GM12878 (cell line): Measurements from ENCODE around the gene NCKAP5. TPM values are rescaled to one million over a fixed set of nuclear protein-coding genes. Genes with fewer than 3 reads are reported as not detected.

Source experiments
- ATAC-seq: fragments of 200-7000 bp; cut with Tn5 transposase; 3 replicates; pipeline ENCODE4 v1.9.1; 2020; ENCODE audit warnings: mild to moderate bottlenecking, moderate library complexity
- BruUV-seq: library from RNA; stranded (reverse); fragments of 400-500 nt; replicated peaks from 2 replicates; lab custom pipeline; 2021; lab: Mats Ljungman, UMichigan
- CTCF ChIA-PET: fragments of 300-600 bp; sonication (Branson Sonifier 250); formaldehyde crosslinking; extraction: SDS; loops from one replicate; lab custom pipeline; 2021; ENCODE audit warnings: inconsistent platforms; lab: Yijun Ruan, JAX
- POLR2A ChIA-PET: fragments of 350-600 bp; formaldehyde crosslinking; extraction: SDS; loops from one replicate; lab custom pipeline; 2021; ENCODE audit warnings: inconsistent platforms; lab: Charles Lee
- RAD21 ChIA-PET: fragments of 300-600 bp; sonication (Branson Sonifier 250); formaldehyde crosslinking; loops from one replicate; lab custom pipeline; 2023; ENCODE audit warnings: antibody characterized with exemption; ENCODE audit not compliant: unreplicated experiment; lab: Charles Lee
- SMC1A ChIA-PET: fragments of 300-600 bp; sonication (Branson Sonifier 250); formaldehyde crosslinking; loops from one replicate; lab custom pipeline; 2023; ENCODE audit not compliant: unreplicated experiment, uncharacterized antibody; lab: Charles Lee
- DNase-seq: peaks from one replicate; pipeline ENCODE4 v3.0.0-alpha.2; 2011; ENCODE audit warnings: low read depth, low spot score
- FAIRE-seq: peaks from 3 replicates; lab custom pipeline; 2011; peaks lifted over from hg19 to GRCh38; lab: Jason Lieb, UNC
- H2AFZ ChIP-seq: 2 replicates; pipeline ENCODE4 v1.6.0; 2011; ENCODE audit warnings: low read depth, low read length, control low read depth; ENCODE audit not compliant: control insufficient read depth
- H3K27ac ChIP-seq: 2 replicates; pipeline ENCODE4 v1.5.1; 2011; ENCODE audit warnings: control low read depth; ENCODE audit not compliant: control insufficient read depth, insufficient read depth
- H3K27me3 ChIP-seq, 2 experiments: replicated peaks in 1 of 2; 2 replicates each; pipeline versions ENCODE4 v1.6.0 to v1.6.1; 2011; ENCODE audit warnings: low read length in 1 of 2; ENCODE audit not compliant: control insufficient read depth in 2 of 2, insufficient read depth in 2 of 2
- H3K36me3 ChIP-seq, 2 experiments: 2 replicates each; pipeline ENCODE4 v1.5.1; 2011; ENCODE audit warnings: low read length in 1 of 2; ENCODE audit not compliant: control insufficient read depth in 2 of 2, insufficient read depth in 2 of 2
- H3K4me1 ChIP-seq: 2 replicates; pipeline ENCODE4 v1.6.1; 2011; ENCODE audit warnings: mild to moderate bottlenecking, low read length, moderate library complexity, mixed read lengths; ENCODE audit not compliant: control insufficient read depth, insufficient read depth
- H3K4me2 ChIP-seq: 2 replicates; pipeline ENCODE4 v1.6.0; 2011; ENCODE audit warnings: control low read depth; ENCODE audit not compliant: control insufficient read depth, insufficient read depth
- H3K4me3 ChIP-seq: fragments of 200-600 bp; sonication (generic); 2 replicates; pipeline ENCODE4 v1.5.1; 2016
- H3K79me2 ChIP-seq: 2 replicates; pipeline ENCODE4 v1.6.0; 2011; ENCODE audit warnings: low read length; ENCODE audit not compliant: control insufficient read depth, insufficient read depth
- H3K9ac ChIP-seq: 2 replicates; pipeline ENCODE4 v1.8.0; 2011; ENCODE audit warnings: low read length, control low read depth, mixed read lengths; ENCODE audit not compliant: control insufficient read depth, insufficient read depth
- H3K9me3 ChIP-seq: replicated peaks from 3 replicates; pipeline ENCODE4 v1.5.1; 2011; ENCODE audit warnings: mild to moderate bottlenecking, low read length; ENCODE audit not compliant: control insufficient read depth, insufficient read depth
- H4K20me1 ChIP-seq: 2 replicates; pipeline ENCODE4 v1.6.0; 2011; ENCODE audit not compliant: control insufficient read depth, insufficient read depth
- CBX3 ChIP-seq: fragments of 200-600 bp; sonication (generic); IDR thresholded peaks from 2 replicates; pipeline ENCODE4 v1.6.1; 2016; ENCODE audit warnings: low read depth, borderline replicate concordance
- CBX5 ChIP-seq: sonication (generic); IDR thresholded peaks from 2 replicates; pipeline ENCODE4 v1.6.1; 2016; ENCODE audit warnings: low read depth, moderate library complexity, mild to moderate bottlenecking, inconsistent platforms
- CUX1 ChIP-seq: IDR thresholded peaks from 2 replicates; pipeline ENCODE4 v1.6.1; 2012; ENCODE audit warnings: improper control_type of control experiment, low read depth, low read length; ENCODE audit not compliant: insufficient replicate concordance
- E2F4 ChIP-seq: IDR thresholded peaks from 2 replicates; pipeline ENCODE4 v1.6.1; 2012; ENCODE audit warnings: low read depth, low read length, improper control_type of control experiment
- E4F1 ChIP-seq: fragments of 450-650 bp; IDR thresholded peaks from 2 replicates; pipeline ENCODE4 v1.6.1; 2018; ENCODE audit warnings: borderline replicate concordance, mild to moderate bottlenecking; ENCODE audit not compliant: partially characterized antibody
- FOXK2 ChIP-seq: fragments of 450-650 bp; IDR thresholded peaks from 2 replicates; pipeline ENCODE4 v1.6.1; 2017; ENCODE audit warnings: mild to moderate bottlenecking, moderate library complexity
- GABPA ChIP-seq: IDR thresholded peaks from 2 replicates; pipeline ENCODE4 v1.6.1; 2014; ENCODE audit warnings: antibody characterized with exemption, low read depth, mild to moderate bottlenecking, inconsistent platforms
- HCFC1 ChIP-seq: fragments of 150-350 bp; IDR thresholded peaks from 2 replicates; pipeline ENCODE4 v1.6.1; 2014; ENCODE audit warnings: low read length
- JUND ChIP-seq: IDR thresholded peaks from 2 replicates; pipeline ENCODE4 v1.6.1; 2012; ENCODE audit warnings: low read depth, mild to moderate bottlenecking, low read length, improper control_type of control experiment, moderate library complexity
- KDM1A ChIP-seq: fragments of 200-600 bp; sonication (generic); IDR thresholded peaks from 2 replicates; pipeline ENCODE4 v1.6.1; 2016; ENCODE audit warnings: borderline replicate concordance
- KLF5 ChIP-seq: fragments of 450-650 bp; IDR thresholded peaks from 2 replicates; pipeline ENCODE4 v1.6.1; 2014; ENCODE audit warnings: mild to moderate bottlenecking; ENCODE audit not compliant: partially characterized antibody
- LARP7 ChIP-seq: fragments of 450-650 bp; IDR thresholded peaks from 2 replicates; pipeline ENCODE4 v1.6.1; 2017; ENCODE audit warnings: mild to moderate bottlenecking
- MYC ChIP-seq: IDR thresholded peaks from 2 replicates; pipeline ENCODE4 v1.6.1; 2011; ENCODE audit warnings: mild to moderate bottlenecking, low read length, moderate library complexity, inconsistent platforms; ENCODE audit not compliant: insufficient read depth, insufficient replicate concordance, insufficient read length, severe bottlenecking
- WGBS: methylation state at CpG from one replicate; pipeline ENCODE4 v1.1.6; 2016; ENCODE audit warnings: low lambda C conversion rate; ENCODE audit not compliant: insufficient replicate concordance, insufficient coverage; ENCODE audit errors: missing lambda C conversion rate; 5-methylcytosine and 5-hydroxymethylcytosine counted together
- in situ Hi-C: fragments of 300-500 bp; cut with MboI; formaldehyde crosslinking; loops from 9 replicates; pipeline ENCODE4 v1.14.3; 2018; ENCODE audit warnings: mixed read lengths
- intact Hi-C: fragments of 100-400 bp; cut with micrococcal nuclease; formaldehyde crosslinking; loops from one replicate; pipeline ENCODE4 v1.14.2; 2022; ENCODE audit not compliant: unreplicated experiment
- polyA plus RNA-seq, 11 experiments: library from polyadenylated mRNA; depleted of rRNA in 4 of 11; unstranded in 6 of 11; stranded (reverse) in 5 of 11; fragments of >200 nt; fragmentation: Nextera tagmentation in 4 of 11; fragmentation: Illumina TruSeq in 1 of 11; extraction: Ambion mirVana in 4 of 11; extraction: Trizol in 1 of 11; gene quantifications; 1 replicate in 1 of 11; 2 replicates in 10 of 11; pipeline versions ENCODE4 v1.2.1 to v1.2.3, GENCODE V29; 2011 to 2016; ENCODE audit warnings: inconsistent platforms in 2 of 11, missing spikeins in 2 of 11, low read depth in 1 of 11
- total RNA-seq, 4 experiments: library from RNA; depleted of rRNA in 3 of 4; stranded (reverse); fragments of >200 nt in 3 of 4; fragmentation: Illumina TruSeq in 1 of 4; extraction: Trizol in 1 of 4; gene quantifications; 2 replicates each; pipeline versions ENCODE4 v1.2.1 to v1.2.3, GENCODE V29; 2013 to 2021

The NCKAP5 gene
- total and polyA plus RNA-seq, 10 of the 15 experiments (the other 5 are each of a cell fraction or from before 2014, with no cell fraction given), result 0.06 to 0.44 (median 0.16) TPM

DNA sequence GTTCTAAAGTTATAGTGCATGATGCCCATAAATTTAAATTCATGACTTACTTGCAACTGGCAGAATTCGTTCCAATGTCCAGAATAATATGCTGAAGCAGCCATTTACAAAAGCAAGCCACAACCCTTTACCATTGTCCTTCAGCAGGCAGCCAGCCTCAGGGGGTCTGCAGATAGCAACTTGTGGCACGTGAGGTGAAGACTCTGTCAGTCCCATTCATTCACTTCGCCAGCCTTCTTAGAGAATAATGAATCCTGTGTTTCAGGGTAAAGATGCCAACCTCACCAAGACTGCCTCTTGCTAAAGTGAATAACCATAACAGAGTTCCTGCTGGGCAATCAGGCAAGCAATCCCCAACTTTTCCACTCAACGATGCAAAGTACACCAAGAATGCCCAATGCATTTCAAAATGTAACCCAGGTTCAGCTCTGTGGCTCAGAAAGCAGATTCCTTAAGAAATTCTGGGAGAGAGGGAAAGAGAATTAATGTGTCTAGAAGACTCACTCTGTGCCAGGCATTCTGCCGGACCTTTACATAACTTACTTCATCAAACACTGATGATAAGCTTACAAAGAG, 315.4 kb downstream of the NCKAP5 start (continued):
- no peak for TF ChIP-seq E4F1
- no peak for TF ChIP-seq KLF5
- TF ChIP-seq JUND, result no peak
- no peak for TF ChIP-seq GABPA
- TF ChIP-seq HCFC1, result no peak
- TF ChIP-seq E2F4, result no peak
- no peak for TF ChIP-seq CBX3
- no peak for TF ChIP-seq MYC

DNA sequence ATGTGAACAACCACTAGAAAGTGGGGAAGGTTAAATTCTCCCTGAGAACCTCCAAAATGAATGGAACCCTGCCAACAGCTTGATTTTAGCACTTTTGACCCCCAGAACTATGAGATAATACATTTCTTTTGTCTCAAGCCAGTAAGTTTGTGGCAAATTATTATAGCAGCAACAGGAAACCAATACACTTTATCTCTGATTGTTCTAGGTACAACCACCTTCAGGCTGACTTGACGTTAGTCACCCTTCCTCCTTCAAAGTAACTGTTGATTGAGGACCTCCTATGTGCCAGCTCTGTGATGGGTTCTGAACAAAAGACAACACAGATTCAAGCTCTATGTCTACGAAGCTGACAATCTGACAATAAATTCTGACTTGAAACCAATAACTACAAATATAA, 318.9 kb downstream of the NCKAP5 start:
- no peaks in the 10 kb centered on the region for H3K4me1 ChIP-seq
- ATAC-seq (no peak), DNase-seq (no peak), FAIRE-seq (no peak)
- H3K27ac ChIP-seq, result no peak overlapping the region
- intact Hi-C loops, result no loop called here
- no peaks in the 10 kb centered on the region for H3K79me2 ChIP-seq
- H3K9me3 ChIP-seq, result no peaks in the 10 kb centered on the region
- 27% methylated on average over 2 of the region's 2 CpGs for WGBS
- no peaks in the 10 kb centered on the region for H4K20me1 ChIP-seq
- ChIA-PET RAD21 (interaction anchor here (0.8 kb wide), 1 partner anchor 172 kb away, joined by 3 read pairs; no protein-coding TSS in a partner anchor), CTCF (no interaction called here), POLR2A (no interaction called here), SMC1A (no interaction called here)
- no peaks in the 10 kb centered on the region for H3K36me3 ChIP-seq
- H2AFZ ChIP-seq, result no peak overlapping the region
- no peak overlapping the region for H3K9ac ChIP-seq
- no TSS peak for BruUV-seq
- H3K27me3 ChIP-seq, result no peaks in the 10 kb centered on the region
- no peak overlapping the region for H3K4me3 ChIP-seq
- in situ Hi-C loops, result no loop called here
- no peak overlapping the region for H3K4me2 ChIP-seq
- TF ChIP-seq LARP7, result no peak
- no peak for TF ChIP-seq CUX1
- no peak for TF ChIP-seq KDM1A
- TF ChIP-seq KLF5, result no peak
- TF ChIP-seq CBX5, result no peak
- no peak for TF ChIP-seq FOXK2
- TF ChIP-seq CBX3, result no peak
